Hepatocyte (in vitro differentiated cells): Measurements from ENCODE around the gene SYT15B. TPM values are rescaled to one million over a fixed set of nuclear protein-coding genes. Genes with fewer than 3 reads are reported as not detected.
"Not testable (repeated sequence)": the region's sequence is repeated elsewhere in the genome, so short reads cannot be mapped to it uniquely, and the experiment has no call there.

Experiments
- DNase-seq: peaks from one replicate; pipeline ENCODE4 v3.0.0-alpha.2; 2016; ENCODE audit warnings: low spot score
- H2AFZ ChIP-seq: fragments of 200-600 bp; sonication (generic); 2 replicates; pipeline ENCODE4 v1.6.0; 2016; ENCODE audit warnings: antibody characterized with exemption, mild to moderate bottlenecking
- H3K27ac ChIP-seq: fragments of 200-600 bp; sonication (generic); 2 replicates; pipeline ENCODE4 v1.5.1; 2016; ENCODE audit warnings: mild to moderate bottlenecking
- H3K27me3 ChIP-seq: fragments of 200-600 bp; sonication (generic); 2 replicates; pipeline ENCODE4 v1.6.1; 2016
- H3K36me3 ChIP-seq: fragments of 200-600 bp; sonication (generic); replicated peaks from 2 replicates; pipeline ENCODE4 v1.5.1; 2016; ENCODE audit warnings: low read depth; ENCODE audit not compliant: insufficient read depth
- H3K4me1 ChIP-seq: fragments of 200-600 bp; sonication (generic); 2 replicates; pipeline ENCODE4 v1.5.1; 2016; ENCODE audit warnings: mild to moderate bottlenecking, moderate library complexity; ENCODE audit not compliant: insufficient read depth
- H3K4me2 ChIP-seq: fragments of 200-600 bp; sonication (generic); 2 replicates; pipeline ENCODE4 v1.6.0; 2016
- H3K4me3 ChIP-seq: fragments of 200-600 bp; sonication (generic); 2 replicates; pipeline ENCODE4 v1.5.1; 2016; ENCODE audit warnings: mild to moderate bottlenecking
- H3K79me2 ChIP-seq: fragments of 200-600 bp; sonication (generic); 2 replicates; pipeline ENCODE4 v1.6.0; 2017; ENCODE audit warnings: mild to moderate bottlenecking
- H3K9me2 ChIP-seq: fragments of 200-600 bp; sonication (generic); replicated peaks from 2 replicates; pipeline ENCODE4 v1.6.0; 2017; ENCODE audit warnings: mild to moderate bottlenecking; ENCODE audit not compliant: insufficient read depth
- H3K9me3 ChIP-seq: fragments of 200-600 bp; sonication (generic); 2 replicates; pipeline ENCODE4 v1.5.1; 2016; ENCODE audit warnings: low read depth, mild to moderate bottlenecking
- H4K20me1 ChIP-seq: fragments of 200-600 bp; sonication (generic); 2 replicates; pipeline ENCODE4 v1.6.0; 2016; ENCODE audit warnings: mild to moderate bottlenecking; ENCODE audit not compliant: insufficient read depth, poor library complexity, severe bottlenecking
- CTCF ChIP-seq: fragments of 200-600 bp; sonication (generic); IDR thresholded peaks from 2 replicates; pipeline ENCODE4 v1.5.1; 2016; ENCODE audit warnings: antibody characterized with exemption, mild to moderate bottlenecking; ENCODE audit not compliant: poor library complexity
- WGBS: methylation state at CpG from one replicate; pipeline ENCODE4 v1.1.6; 2016; ENCODE audit warnings: low lambda C conversion rate; ENCODE audit errors: missing lambda C conversion rate; 5-methylcytosine and 5-hydroxymethylcytosine counted together
- polyA plus RNA-seq: library from polyadenylated mRNA; unstranded; fragments of >200 nt; fragmentation: Nextera tagmentation; extraction: Ambion mirVana; gene quantifications from 2 replicates; pipeline ENCODE4 v1.2.1, GENCODE V29; 2016
- total RNA-seq: library from RNA; depleted of rRNA; stranded (reverse); fragments of >200 nt; gene quantifications from 2 replicates; pipeline ENCODE4 v1.2.3, GENCODE V29; 2014

The SYT15B gene
- total and polyA plus RNA-seq, 2 experiments from 2014 or later: 0.65 TPM; not detected in 1

GRCh38 chr10:47743611-47744550 is 19.5 kb downstream of the SYT15B start:
- not testable (repeated sequence) for H4K20me1 ChIP-seq, H3K79me2 ChIP-seq, H3K9me3 ChIP-seq, H3K4me3 ChIP-seq, H3K4me1 ChIP-seq, H3K36me3 ChIP-seq, H3K27ac ChIP-seq, H3K27me3 ChIP-seq, H3K9me2 ChIP-seq
- DNase-seq: peak; percentile 5
- Histone ChIP-seq H3K4me2 (peak overlapping the region; percentile 80), H2AFZ (peak overlapping the region; percentile 74)
- TF ChIP-seq CTCF: peak; percentile 8
- 4% methylated on average over 20 of the region's 48 CpGs for whole genome bisulfite sequencing

- not testable (repeated sequence) for DNase-seq, H3K9me2 ChIP-seq, H3K4me1 ChIP-seq, H3K4me3 ChIP-seq, H4K20me1 ChIP-seq, H3K4me2 ChIP-seq, H3K27ac ChIP-seq, H3K36me3 ChIP-seq, H3K27me3 ChIP-seq, H3K79me2 ChIP-seq, H2AFZ ChIP-seq, H3K9me3 ChIP-seq
- WGBS: 82% methylated on average over 2 of the region's 2 CpGs
Measured at GRCh38 chr10:47740868-47741267, 22.5 kb downstream of the SYT15B start.

- WGBS: 89% methylated on average over 1 of the region's 5 CpGs
- not testable (repeated sequence) for H4K20me1 ChIP-seq, H3K27ac ChIP-seq, H3K9me3 ChIP-seq, H3K36me3 ChIP-seq, H3K79me2 ChIP-seq, DNase-seq, H3K27me3 ChIP-seq, H3K4me2 ChIP-seq, H3K4me1 ChIP-seq, H3K4me3 ChIP-seq, H3K9me2 ChIP-seq, H2AFZ ChIP-seq
Measured at GRCh38 chr10:47730911-47731310, 32.5 kb downstream of the SYT15B start.

- not testable (repeated sequence) for H3K4me2 ChIP-seq, H3K9me2 ChIP-seq, DNase-seq, H2AFZ ChIP-seq, H3K9me3 ChIP-seq, H4K20me1 ChIP-seq, H3K4me3 ChIP-seq, H3K27ac ChIP-seq, H3K4me1 ChIP-seq, H3K79me2 ChIP-seq, H3K27me3 ChIP-seq, H3K36me3 ChIP-seq
- WGBS: no CpG with 5 or more reads among the region's 6 CpGs
Measured at GRCh38 chr10:47725740-47726139, 37.7 kb downstream of the SYT15B start.

GRCh38 chr10:47725047-47725446 is 38.3 kb downstream of the SYT15B start:
- not testable (repeated sequence) for H3K27me3 ChIP-seq, H3K27ac ChIP-seq, H3K9me3 ChIP-seq, H3K4me2 ChIP-seq, H4K20me1 ChIP-seq, DNase-seq, H3K4me1 ChIP-seq, H3K79me2 ChIP-seq, H3K9me2 ChIP-seq, H3K36me3 ChIP-seq, H3K4me3 ChIP-seq, H2AFZ ChIP-seq
- no CpG with 5 or more reads among the region's 3 CpGs for WGBS

- not testable (repeated sequence) for H3K27me3 ChIP-seq
Measured at GRCh38 chr10:47724119-47724518, 39.3 kb downstream of the SYT15B start.

GRCh38 chr10:47723362-47723761 is 40.0 kb downstream of the SYT15B start:
- H3K27ac ChIP-seq, H2AFZ ChIP-seq, H3K9me3 ChIP-seq, H3K4me3 ChIP-seq, DNase-seq, H3K36me3 ChIP-seq, H3K9me2 ChIP-seq, H3K4me1 ChIP-seq, H3K27me3 ChIP-seq, H3K4me2 ChIP-seq, H3K79me2 ChIP-seq, H4K20me1 ChIP-seq: not testable (repeated sequence)
- WGBS: 96% methylated on average over 2 of the region's 3 CpGs

More at GRCh38 chr10:47724119-47724518, 39.3 kb downstream of the SYT15B start:
- H3K9me2 ChIP-seq, H3K79me2 ChIP-seq, H4K20me1 ChIP-seq, H3K27ac ChIP-seq, H3K9me3 ChIP-seq, H3K36me3 ChIP-seq, H3K4me1 ChIP-seq, H2AFZ ChIP-seq, H3K4me2 ChIP-seq, H3K4me3 ChIP-seq: not testable (repeated sequence)
- peak; percentile 1 for DNase-seq
- 85% methylated on average over 5 of the region's 6 CpGs for WGBS

GRCh38 chr10:47717011-47717769 is 46.2 kb downstream of the SYT15B start:
- H4K20me1 ChIP-seq: not testable (repeated sequence)

More at GRCh38 chr10:47717011-47717769, 46.2 kb downstream of the SYT15B start:
- not testable (repeated sequence) for H3K4me1 ChIP-seq, DNase-seq, H3K27me3 ChIP-seq, H3K9me2 ChIP-seq, H3K27ac ChIP-seq, H3K9me3 ChIP-seq, H3K79me2 ChIP-seq, H3K4me2 ChIP-seq, H3K36me3 ChIP-seq, H2AFZ ChIP-seq, H3K4me3 ChIP-seq
- 56% methylated on average over 5 of the region's 8 CpGs for WGBS
